Measurements from ENCODE around the gene FGFBP1.

Gene FGFBP1

DNA sequence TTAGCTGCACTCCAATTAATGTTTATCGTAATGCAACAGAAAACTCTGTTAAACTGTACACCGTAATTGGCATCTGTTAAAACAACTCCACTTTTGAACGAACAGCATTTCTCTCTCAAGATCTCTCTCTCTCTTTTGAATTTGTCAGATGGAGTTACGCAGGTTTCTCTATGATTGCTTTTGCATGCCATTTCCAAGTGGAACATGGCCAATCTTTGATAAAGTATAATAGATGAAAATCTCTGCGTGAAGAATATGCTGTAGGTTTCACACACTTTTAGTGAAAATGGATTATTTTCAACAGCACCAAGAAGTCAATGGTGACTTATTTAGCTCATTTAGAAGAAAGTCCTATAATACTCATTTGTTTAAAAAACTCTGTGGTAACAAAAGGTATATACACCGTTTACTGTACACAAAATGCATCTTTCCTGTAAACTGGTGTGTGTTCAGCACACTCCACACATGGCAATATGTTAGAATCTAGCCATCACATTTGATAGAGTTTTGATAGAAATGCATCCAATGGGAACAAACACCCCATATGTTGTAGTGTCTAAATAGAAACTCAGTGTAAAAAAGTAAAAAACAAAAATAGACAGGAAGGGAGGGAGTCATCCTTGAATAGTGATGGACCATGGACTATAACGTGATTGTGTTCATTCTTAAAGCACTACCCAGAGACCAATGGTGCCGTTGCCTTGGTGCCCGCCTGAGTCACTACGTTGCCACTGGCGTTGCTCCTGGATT lies 30.2 kb upstream of the FGFBP1 start:
- Histone ChIP-seq H3K27me3 (ENCODE audit: control insufficient read depth in 3 of 3, insufficient read depth in 3 of 3, low read depth in 1 of 3, low read length in 3 of 3) (no peaks in the 10 kb centered on the region), H3K79me1 (ENCODE audit: low read depth, low read length) (no peaks in the 10 kb centered on the region), H3K4me3 (ENCODE audit: low read length in 2 of 2) (no peak overlapping the region), H2BK12ac (ENCODE audit: low read length) (no peak overlapping the region), H3K23ac (ENCODE audit: low read depth, low read length, poor library complexity) (no peak overlapping the region), H2BK15ac (ENCODE audit: low read length) (no peak overlapping the region), H3K4ac (ENCODE audit: low read length) (no peak overlapping the region), H4K8ac (ENCODE audit: low read depth, low read length) (no peak overlapping the region), H3K4me2 (ENCODE audit: insufficient read depth, low read length, poor library complexity, severe bottlenecking) (no peak overlapping the region), H3K9me3 (replicated peaks in 1 of 2; ENCODE audit: control insufficient read depth in 2 of 2, insufficient read depth in 1 of 2, low read depth in 1 of 2, low read length in 2 of 2) (peaks cover 3 to 5% of the 10 kb centered on the region in 2 donors), H2AK5ac (ENCODE audit: low read depth, low read length) (no peak overlapping the region), H4K91ac (ENCODE audit: low read depth, low read length, poor library complexity) (no peak overlapping the region), H2BK120ac (ENCODE audit: low read depth, low read length) (no peak overlapping the region), H3K9ac (ENCODE audit: low read depth, low read length, poor library complexity) (no peak overlapping the region), H3K4me1 (ENCODE audit: control insufficient read depth in 2 of 2, insufficient read depth in 1 of 2, low read depth in 1 of 2, low read length in 2 of 2) (no peaks in the 10 kb centered on the region), H3K27ac (replicated peaks; ENCODE audit: low read length) (no peak overlapping the region), H2BK5ac (ENCODE audit: low read length) (no peak overlapping the region), H3K18ac (ENCODE audit: low read length) (no peak overlapping the region), H3K36me3 (replicated peaks in 1 of 2; ENCODE audit: control insufficient read depth in 2 of 2, insufficient read depth in 2 of 2, low read length in 2 of 2) (peaks cover 5 to 42% of the 10 kb centered on the region in 2 donors), H3K14ac (ENCODE audit: low read length) (no peak overlapping the region), H2AFZ (ENCODE audit: low read length) (no peak overlapping the region)
- no peak for DNase-seq (ENCODE audit: low spot score)
- WGBS, 2 donors (ENCODE audit: extremely low coverage in 2 of 2, insufficient read length in 2 of 2, insufficient replicate concordance in 1 of 2), result no CpG with 5 or more reads among the region's 11 CpGs

DNA sequence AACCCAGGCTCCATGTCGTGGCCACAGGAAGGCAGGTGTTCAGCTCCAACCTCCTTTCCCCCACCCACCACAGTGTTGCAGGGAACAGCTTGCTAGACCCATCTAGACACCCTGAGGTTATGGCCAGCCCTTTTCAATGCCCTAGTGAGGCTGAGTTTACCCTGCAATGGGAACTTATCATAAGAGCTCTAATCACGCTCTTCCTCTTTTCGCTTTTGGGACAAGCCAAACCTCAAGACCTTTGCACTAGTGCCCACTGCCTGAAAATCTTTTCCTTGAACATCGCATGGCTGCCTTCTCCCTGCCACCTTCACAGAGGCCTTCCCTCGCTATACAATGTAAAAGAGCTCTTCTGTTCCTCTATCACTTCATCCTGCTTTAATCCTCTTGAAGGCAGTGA lies 26.8 kb upstream of the FGFBP1 start:
- no peaks in the 10 kb centered on the region for H3K4me1 ChIP-seq (ENCODE audit: control insufficient read depth in 2 of 2, insufficient read depth in 1 of 2, low read depth in 1 of 2, low read length in 2 of 2)
- no peak overlapping the region for H3K27ac ChIP-seq (replicated peaks; ENCODE audit: low read length)
- no peak overlapping the region for H3K9ac ChIP-seq (ENCODE audit: low read depth, low read length, poor library complexity)
- H4K8ac ChIP-seq (ENCODE audit: low read depth, low read length), result no peak overlapping the region
- peaks cover 2 to 20% of the 10 kb centered on the region in 2 donors for H3K36me3 ChIP-seq (replicated peaks in 1 of 2; ENCODE audit: control insufficient read depth in 2 of 2, insufficient read depth in 2 of 2, low read length in 2 of 2)
- H3K14ac ChIP-seq (ENCODE audit: low read length), result no peak overlapping the region
- no peak for DNase-seq (ENCODE audit: low spot score)
- H3K9me3 ChIP-seq (replicated peaks in 1 of 2; ENCODE audit: control insufficient read depth in 2 of 2, insufficient read depth in 1 of 2, low read depth in 1 of 2, low read length in 2 of 2), result peaks cover 3 to 5% of the 10 kb centered on the region in 2 donors
- H4K91ac ChIP-seq (ENCODE audit: low read depth, low read length, poor library complexity), result no peak overlapping the region
- H2BK12ac ChIP-seq (ENCODE audit: low read length), result no peak overlapping the region
- no peaks in the 10 kb centered on the region for H3K79me1 ChIP-seq (ENCODE audit: low read depth, low read length)
- H3K27me3 ChIP-seq (ENCODE audit: control insufficient read depth in 3 of 3, insufficient read depth in 3 of 3, low read depth in 1 of 3, low read length in 3 of 3), result peaks cover 0 to 4% (median 0%) of the 10 kb centered on the region in 3 experiments
- no peak overlapping the region for H3K4me3 ChIP-seq (ENCODE audit: low read length in 2 of 2)
- no peak overlapping the region for H3K18ac ChIP-seq (ENCODE audit: low read length)
- no peak overlapping the region for H2BK120ac ChIP-seq (ENCODE audit: low read depth, low read length)
- no peak overlapping the region for H3K4ac ChIP-seq (ENCODE audit: low read length)
- no peak overlapping the region for H2AFZ ChIP-seq (ENCODE audit: low read length)
- H2BK5ac ChIP-seq (ENCODE audit: low read length), result no peak overlapping the region
- no peak overlapping the region for H3K4me2 ChIP-seq (ENCODE audit: insufficient read depth, low read length, poor library complexity, severe bottlenecking)
- no peak overlapping the region for H2BK15ac ChIP-seq (ENCODE audit: low read length)
- H2AK5ac ChIP-seq (ENCODE audit: low read depth, low read length), result no peak overlapping the region
- no peak overlapping the region for H3K23ac ChIP-seq (ENCODE audit: low read depth, low read length, poor library complexity)
- no CpG with 5 or more reads among the region's 5 CpGs for WGBS, 2 donors (ENCODE audit: extremely low coverage in 2 of 2, insufficient read length in 2 of 2, insufficient replicate concordance in 1 of 2)

DNA sequence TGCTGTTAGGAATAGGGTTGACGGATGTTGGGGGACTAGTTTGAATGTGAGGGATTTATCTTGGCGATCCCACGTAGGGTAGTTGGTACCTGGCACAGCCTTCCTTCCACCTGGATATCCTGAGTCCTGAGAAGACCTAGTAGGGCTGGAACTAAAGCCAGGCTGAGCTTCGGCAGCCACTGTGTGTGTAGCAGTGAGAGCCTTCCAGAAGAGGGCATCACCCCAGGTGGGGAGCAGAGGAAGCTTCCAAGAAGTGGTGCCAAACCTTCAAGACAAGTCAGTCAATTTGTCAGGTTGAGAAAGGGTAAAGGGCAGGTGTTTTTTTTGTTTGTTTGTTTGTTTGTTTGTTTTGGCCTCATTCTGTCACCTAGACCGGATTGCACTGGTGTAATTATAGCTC lies 25.6 kb upstream of the FGFBP1 start:
- Histone ChIP-seq H2AFZ (ENCODE audit: low read length) (no peak overlapping the region), H3K27ac (replicated peaks; ENCODE audit: low read length) (no peak overlapping the region), H4K91ac (ENCODE audit: low read depth, low read length, poor library complexity) (no peak overlapping the region), H3K18ac (ENCODE audit: low read length) (no peak overlapping the region), H2AK5ac (ENCODE audit: low read depth, low read length) (no peak overlapping the region), H3K36me3 (replicated peaks in 1 of 2; ENCODE audit: control insufficient read depth in 2 of 2, insufficient read depth in 2 of 2, low read length in 2 of 2) (peaks cover 2 to 14% of the 10 kb centered on the region in 2 donors), H2BK5ac (ENCODE audit: low read length) (no peak overlapping the region), H3K4ac (ENCODE audit: low read length) (no peak overlapping the region), H3K9ac (ENCODE audit: low read depth, low read length, poor library complexity) (no peak overlapping the region), H3K9me3 (replicated peaks in 1 of 2; ENCODE audit: control insufficient read depth in 2 of 2, insufficient read depth in 1 of 2, low read depth in 1 of 2, low read length in 2 of 2) (peaks cover 3 to 5% of the 10 kb centered on the region in 2 donors), H3K27me3 (ENCODE audit: control insufficient read depth in 3 of 3, insufficient read depth in 3 of 3, low read depth in 1 of 3, low read length in 3 of 3) (peaks cover 0 to 4% (median 0%) of the 10 kb centered on the region in 3 experiments), H3K79me1 (ENCODE audit: low read depth, low read length) (no peaks in the 10 kb centered on the region), H3K4me1 (ENCODE audit: control insufficient read depth in 2 of 2, insufficient read depth in 1 of 2, low read depth in 1 of 2, low read length in 2 of 2) (no peaks in the 10 kb centered on the region), H4K8ac (ENCODE audit: low read depth, low read length) (no peak overlapping the region), H2BK12ac (ENCODE audit: low read length) (no peak overlapping the region), H3K14ac (ENCODE audit: low read length) (no peak overlapping the region), H3K23ac (ENCODE audit: low read depth, low read length, poor library complexity) (no peak overlapping the region), H2BK15ac (ENCODE audit: low read length) (no peak overlapping the region), H2BK120ac (ENCODE audit: low read depth, low read length) (no peak overlapping the region), H3K4me2 (ENCODE audit: insufficient read depth, low read length, poor library complexity, severe bottlenecking) (no peak overlapping the region), H3K4me3 (ENCODE audit: low read length in 2 of 2) (no peak overlapping the region)
- WGBS, 2 donors (ENCODE audit: extremely low coverage in 2 of 2, insufficient read length in 2 of 2, insufficient replicate concordance in 1 of 2), result no CpG with 5 or more reads among the region's 5 CpGs
- DNase-seq (ENCODE audit: low spot score), result no peak

DNA sequence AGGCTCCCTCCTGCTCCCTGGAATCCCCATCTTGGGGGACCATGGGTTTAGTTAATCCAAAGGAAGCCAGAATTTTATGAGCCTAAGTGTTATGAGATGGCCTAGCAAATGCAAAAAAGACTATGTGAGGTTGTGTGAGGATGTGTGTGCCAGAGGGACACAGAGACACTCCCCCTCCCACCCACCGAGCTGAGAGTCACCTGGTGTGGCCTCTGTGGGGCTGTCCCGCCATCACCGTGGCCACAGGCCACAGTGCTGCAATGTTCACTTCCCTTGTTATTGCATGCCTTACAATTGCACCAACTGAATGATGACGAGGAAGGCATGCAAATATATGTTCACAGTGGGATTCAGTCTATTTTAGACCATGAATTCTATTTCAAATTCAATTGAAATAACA lies 25.0 kb upstream of the FGFBP1 start:
- H2BK15ac ChIP-seq (ENCODE audit: low read length), result no peak overlapping the region
- H2BK120ac ChIP-seq (ENCODE audit: low read depth, low read length), result no peak overlapping the region
- H3K9ac ChIP-seq (ENCODE audit: low read depth, low read length, poor library complexity), result no peak overlapping the region
- H2AK5ac ChIP-seq (ENCODE audit: low read depth, low read length), result no peak overlapping the region
- H3K4me3 ChIP-seq (ENCODE audit: low read length in 2 of 2), result no peak overlapping the region
- no peak overlapping the region for H3K14ac ChIP-seq (ENCODE audit: low read length)
- H3K18ac ChIP-seq (ENCODE audit: low read length), result no peak overlapping the region
- peaks cover 0 to 8% of the 10 kb centered on the region in 2 donors for H3K36me3 ChIP-seq (replicated peaks in 1 of 2; ENCODE audit: control insufficient read depth in 2 of 2, insufficient read depth in 2 of 2, low read length in 2 of 2)
- no peak overlapping the region for H2BK12ac ChIP-seq (ENCODE audit: low read length)
- no peaks in the 10 kb centered on the region for H3K4me1 ChIP-seq (ENCODE audit: control insufficient read depth in 2 of 2, insufficient read depth in 1 of 2, low read depth in 1 of 2, low read length in 2 of 2)
- H3K79me1 ChIP-seq (ENCODE audit: low read depth, low read length), result no peaks in the 10 kb centered on the region
- no peak for DNase-seq (ENCODE audit: low spot score)
- H4K91ac ChIP-seq (ENCODE audit: low read depth, low read length, poor library complexity), result no peak overlapping the region
- H3K27me3 ChIP-seq (ENCODE audit: control insufficient read depth in 3 of 3, insufficient read depth in 3 of 3, low read depth in 1 of 3, low read length in 3 of 3), result peaks cover 0 to 4% (median 0%) of the 10 kb centered on the region in 3 experiments
- H3K4me2 ChIP-seq (ENCODE audit: insufficient read depth, low read length, poor library complexity, severe bottlenecking), result no peak overlapping the region
- H2BK5ac ChIP-seq (ENCODE audit: low read length), result no peak overlapping the region
- H3K4ac ChIP-seq (ENCODE audit: low read length), result no peak overlapping the region
- H3K9me3 ChIP-seq (replicated peaks in 1 of 2; ENCODE audit: control insufficient read depth in 2 of 2, insufficient read depth in 1 of 2, low read depth in 1 of 2, low read length in 2 of 2), result peaks cover 3 to 5% of the 10 kb centered on the region in 2 donors
- H4K8ac ChIP-seq (ENCODE audit: low read depth, low read length), result no peak overlapping the region
- peak overlapping the region; percentile 65 for H2AFZ ChIP-seq (ENCODE audit: low read length)
- H3K27ac ChIP-seq (replicated peaks; ENCODE audit: low read length), result no peak overlapping the region
- H3K23ac ChIP-seq (ENCODE audit: low read depth, low read length, poor library complexity), result no peak overlapping the region
- WGBS, 2 donors (ENCODE audit: extremely low coverage in 2 of 2, insufficient read length in 2 of 2, insufficient replicate concordance in 1 of 2), result no CpG with 5 or more reads among the region's 4 CpGs
